GM21528 (cell line): ENCODE data around the gene MAZ.
"Not testable (repeated sequence)": the region's sequence is repeated elsewhere in the genome, so short reads cannot be mapped to it uniquely, and the experiment has no call there.

Experiments
- ATAC-seq: cut with Tn5 transposase; IDR thresholded peaks from one replicate; pipeline ENCODE4 v1.9.1; 2021; ENCODE audit warnings: mild to moderate bottlenecking, moderate library complexity; ENCODE audit not compliant: unreplicated experiment, low FRiP score

MAZ gene

DNA sequence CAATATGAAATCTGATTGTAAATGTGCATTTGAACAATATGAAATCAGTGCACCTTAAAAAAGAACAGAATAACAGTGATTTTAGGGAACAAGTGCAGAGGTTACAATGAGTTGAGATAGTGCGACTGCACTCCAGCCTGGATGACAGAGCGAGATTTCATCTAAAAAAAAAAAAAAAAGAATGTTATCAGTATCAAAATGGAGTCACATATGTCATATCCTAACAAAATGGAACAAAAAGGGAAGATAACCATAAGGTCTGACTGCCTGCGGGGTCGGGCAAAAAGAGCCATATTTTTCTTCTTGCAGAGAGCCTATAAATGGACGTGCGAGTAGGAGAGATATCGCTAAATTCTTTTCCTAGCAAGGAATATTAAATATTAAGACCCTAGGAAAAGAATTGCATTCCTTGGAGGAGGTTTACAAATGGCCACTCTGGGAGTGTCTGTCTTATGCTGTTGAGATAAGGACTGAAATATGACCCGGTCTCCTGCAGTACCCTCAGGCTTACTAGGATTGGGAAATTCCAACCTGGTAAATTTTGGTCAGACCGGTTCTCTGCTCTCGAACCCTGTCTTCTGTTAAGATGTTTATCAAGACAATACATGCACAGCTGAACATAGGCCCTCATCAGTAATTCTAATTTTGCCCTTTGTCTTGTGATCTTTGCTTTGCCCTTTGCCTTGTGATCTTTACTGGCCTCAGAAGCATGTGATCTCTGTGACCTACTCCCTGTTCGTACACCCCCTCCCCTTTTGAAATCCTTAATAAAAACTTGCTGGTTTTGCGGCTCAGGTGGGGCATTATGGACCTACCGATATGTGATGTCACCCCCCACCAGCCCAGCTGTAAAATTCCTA is 23.0 kb upstream of the MAZ start:
- ATAC-seq = not testable (repeated sequence)

- no peak for ATAC-seq
Measured at GRCh38 chr16:29784157-29784556, 22.2 kb upstream of the MAZ start.

GRCh38 chr16:29784901-29785500 is 21.3 kb upstream of the MAZ start:
- ATAC-seq = no peak

- ATAC-seq = not testable (repeated sequence)
Measured at GRCh38 chr16:29787155-29787554, 19.2 kb upstream of the MAZ start.

- no peak for ATAC-seq
Measured at GRCh38 chr16:29789775-29790182, 16.6 kb upstream of the MAZ start.

DNA sequence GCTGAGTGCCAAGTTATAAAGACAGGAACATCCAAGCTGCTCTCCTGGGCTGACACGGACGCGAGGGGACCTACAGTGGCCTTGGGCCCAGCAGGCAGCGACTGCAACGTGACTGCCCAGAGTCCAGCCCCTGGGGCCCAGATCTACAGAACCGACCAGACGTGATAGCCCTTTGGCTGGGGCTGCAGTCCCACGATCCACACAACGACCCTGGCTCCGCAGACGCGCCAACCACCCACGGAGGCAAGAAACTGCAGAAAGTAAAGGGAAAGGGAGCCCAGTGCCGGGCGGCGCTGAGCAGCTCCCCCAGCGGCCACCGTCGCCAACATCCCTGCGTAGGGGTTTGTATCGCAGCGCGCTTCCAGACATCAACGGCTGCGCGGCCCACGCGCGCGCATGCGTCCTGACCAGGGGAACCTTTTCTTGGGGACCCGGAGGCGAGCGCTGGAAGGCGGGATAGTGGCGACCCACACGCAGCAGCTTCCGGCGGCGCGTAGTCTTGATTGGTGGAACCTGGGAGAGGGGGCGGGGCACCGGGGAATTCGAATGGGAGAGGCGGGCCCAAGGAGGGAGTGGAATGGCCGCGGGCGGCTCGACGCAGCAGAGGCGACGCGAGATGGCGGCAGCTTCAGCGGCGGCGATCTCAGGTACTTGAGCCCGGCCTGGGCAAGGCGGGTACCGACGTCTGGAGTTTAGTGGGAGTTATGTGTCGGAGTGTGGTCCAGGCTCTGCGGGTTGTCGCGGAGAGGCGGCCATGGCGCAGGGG is 16.0 kb upstream of the MAZ start, which contains the start of gene KIF22:
Gene KIF22 (plus strand): TSS at position 569 of the 766 bp plus-strand sequence. CDS start 9 bp downstream, at position 578.
- peak; percentile 88 for ATAC-seq

- ATAC-seq = no peak
Measured at GRCh38 chr16:29790949-29791844, 15.1 kb upstream of the MAZ start.

- ATAC-seq = no peak
Measured at GRCh38 chr16:29791845-29792807, 14.2 kb upstream of the MAZ start.

DNA sequence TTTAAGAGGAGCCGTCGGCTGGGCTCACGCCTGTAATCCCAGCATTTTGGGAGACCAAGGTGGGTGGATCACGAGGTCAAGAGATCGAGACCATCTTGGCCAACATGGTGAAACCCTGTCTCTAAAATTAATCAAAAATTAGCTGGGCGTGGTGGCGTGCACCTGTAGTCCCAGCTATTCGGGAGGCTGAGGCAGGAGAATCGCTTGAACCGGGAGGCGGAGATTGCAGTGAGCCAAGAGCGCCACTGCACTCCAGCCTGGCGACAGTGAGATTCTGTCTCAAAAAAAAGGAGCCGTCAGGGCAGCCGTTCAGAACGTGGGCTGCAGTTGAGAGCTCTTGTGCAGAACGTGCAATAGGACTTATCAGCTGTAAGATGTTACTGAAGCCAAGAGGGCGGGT is 13.2 kb upstream of the MAZ start:
- not testable (repeated sequence) for ATAC-seq

GRCh38 chr16:29794231-29794710 is 12.1 kb upstream of the MAZ start:
- ATAC-seq = no peak

- no peak for ATAC-seq
Measured at GRCh38 chr16:29802416-29802935, 3.9 kb upstream of the MAZ start.

DNA sequence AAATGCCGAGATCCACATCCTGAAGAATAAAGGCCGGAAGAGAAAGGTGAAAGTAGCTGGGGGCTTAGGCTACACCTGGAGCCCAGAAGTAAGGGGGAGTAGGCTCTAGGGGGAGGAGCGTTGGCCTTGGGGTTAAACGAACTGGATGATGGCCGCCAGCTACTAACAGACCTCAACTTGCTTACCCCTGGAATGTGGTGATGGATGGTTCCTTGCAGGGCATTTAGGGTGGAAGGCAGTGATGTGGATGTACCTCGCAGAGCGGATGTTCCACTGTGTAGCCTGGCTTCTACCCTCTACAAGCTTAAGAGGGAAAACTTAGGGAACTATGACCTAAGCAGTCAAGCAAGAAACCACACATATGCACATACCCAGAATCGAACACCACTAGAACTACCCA is 2.3 kb upstream of the MAZ start:
- no peak for ATAC-seq

- ATAC-seq = peak; percentile 0
Measured at GRCh38 chr16:29804455-29805231, 1.7 kb upstream of the MAZ start.

DNA sequence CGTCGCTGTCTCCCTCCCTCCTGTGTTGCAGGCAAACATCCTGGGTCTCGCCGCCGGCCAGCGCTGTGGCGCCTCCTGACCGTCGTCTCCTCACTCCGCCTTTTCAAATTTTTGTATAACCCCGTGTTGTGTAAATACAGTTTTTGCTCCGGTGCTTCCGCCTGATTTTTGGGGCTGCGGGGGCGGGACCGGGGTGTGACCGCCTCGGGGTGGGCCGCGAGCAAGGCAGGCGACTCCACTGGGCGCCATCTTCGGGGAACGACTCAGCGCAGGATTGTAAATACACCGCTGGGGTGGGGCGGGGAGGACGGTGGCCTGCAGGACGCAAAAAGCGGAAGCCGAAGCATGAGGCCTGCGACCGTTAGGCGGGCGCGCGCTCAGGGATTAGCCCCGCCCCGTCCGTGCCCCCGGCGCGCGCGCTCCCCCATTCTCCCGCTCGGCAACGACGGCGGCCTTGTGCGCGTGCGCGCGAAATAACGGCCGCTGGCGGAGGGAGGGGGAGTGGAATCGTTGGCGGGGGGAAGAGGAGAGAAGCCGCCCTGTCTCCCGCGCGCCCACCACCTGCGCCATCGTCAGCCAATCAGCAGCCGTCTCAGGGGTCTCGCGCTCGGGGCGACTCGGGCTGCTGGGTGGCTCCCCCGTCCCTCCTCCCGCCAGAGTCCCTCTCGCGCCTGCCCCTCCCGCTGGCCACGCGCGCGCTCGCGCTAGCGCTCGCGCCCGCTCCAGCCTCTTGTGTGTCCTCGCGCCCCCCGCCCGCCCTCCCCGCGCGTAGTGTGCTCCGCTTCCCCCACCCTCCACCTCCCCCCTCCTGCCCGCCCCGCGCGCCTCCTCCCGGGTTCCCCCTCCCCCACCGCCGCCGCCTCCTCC is 864 bp upstream of the MAZ start:
- ATAC-seq = peak; percentile 52

- peak; percentile 8 for ATAC-seq
Measured at GRCh38 chr16:29806641-29807425, 504 bp downstream of the MAZ start.
